OCI-LY1 (cell line): ENCODE measurements around the gene MPDU1.
A peak's percentile ranks its signal among the peaks of the same experiment; 100 is the strongest.

Experiments
- H2AFZ ChIP-seq: fragments of 200-600 bp; sonication (generic), shearing (Covaris generic); 2 replicates; pipeline ENCODE4 v1.6.0; 2014; ENCODE audit warnings: antibody characterized with exemption, mild to moderate bottlenecking, low read length
- H3F3A ChIP-seq: fragments of 200-600 bp; sonication (generic), shearing (Covaris generic); 2 replicates; pipeline ENCODE4 v1.6.0; 2014; ENCODE audit warnings: mild to moderate bottlenecking, antibody characterized with exemption, low read length, moderate library complexity; ENCODE audit not compliant: insufficient read depth
- H3K27ac ChIP-seq: fragments of 200-600 bp; sonication (generic); 2 replicates; pipeline ENCODE4 v1.5.1; 2014; ENCODE audit warnings: low read length, mixed run types, mild to moderate bottlenecking, low read depth; ENCODE audit not compliant: poor library complexity, severe bottlenecking
- H3K27me3 ChIP-seq: fragments of 200-600 bp; sonication (generic); 2 replicates; pipeline ENCODE4 v1.6.0; 2014; ENCODE audit warnings: antibody characterized with exemption, mild to moderate bottlenecking, low read length, moderate library complexity; ENCODE audit not compliant: insufficient read depth
- H3K36me3 ChIP-seq: fragments of 200-600 bp; sonication (generic); 2 replicates; pipeline ENCODE4 v1.6.1; 2014; ENCODE audit warnings: mild to moderate bottlenecking, antibody characterized with exemption, low read length, moderate library complexity, mixed read lengths; ENCODE audit not compliant: insufficient read depth
- H3K4me1 ChIP-seq: fragments of 200-600 bp; sonication (generic); 2 replicates; pipeline ENCODE4 v1.5.1; 2014; ENCODE audit warnings: mild to moderate bottlenecking, low read length, moderate library complexity; ENCODE audit not compliant: insufficient read depth, severe bottlenecking
- H3K4me2 ChIP-seq: fragments of 200-600 bp; sonication (generic), shearing (Covaris generic); 2 replicates; pipeline ENCODE4 v1.6.1; 2014; ENCODE audit warnings: low read length
- H3K4me3 ChIP-seq: fragments of 200-600 bp; sonication (generic); 2 replicates; pipeline ENCODE4 v1.5.1; 2014; ENCODE audit warnings: low read length, low read depth, mild to moderate bottlenecking, mixed read lengths; ENCODE audit not compliant: poor library complexity, severe bottlenecking
- H3K79me2 ChIP-seq: fragments of 200-600 bp; shearing (Covaris generic); 2 replicates; pipeline ENCODE4 v1.6.1; 2016; ENCODE audit warnings: mixed run types, low read length, mixed read lengths; ENCODE audit not compliant: insufficient read depth
- H3K9ac ChIP-seq: fragments of 200-600 bp; sonication (generic), shearing (Covaris generic); 2 replicates; pipeline ENCODE4 v1.6.1; 2014; ENCODE audit warnings: mild to moderate bottlenecking, low read length, mixed read lengths
- H3K9me2 ChIP-seq: fragments of 200-600 bp; sonication (generic), shearing (Covaris generic); 2 replicates; pipeline ENCODE4 v1.6.1; 2014; ENCODE audit warnings: low read depth, mild to moderate bottlenecking, low read length, mixed read lengths
- H3K9me3 ChIP-seq: fragments of 200-600 bp; shearing (Covaris generic); 2 replicates; pipeline ENCODE4 v1.6.1; 2014; ENCODE audit warnings: low read length, mixed read lengths
- H4K20me1 ChIP-seq: fragments of 200-600 bp; sonication (generic), shearing (Covaris generic); 2 replicates; pipeline ENCODE4 v1.6.0; 2016; ENCODE audit warnings: mild to moderate bottlenecking, low read length; ENCODE audit not compliant: insufficient read depth
- CTCF ChIP-seq: fragments of 200-600 bp; sonication (generic), shearing (Covaris generic); IDR thresholded peaks from 2 replicates; pipeline ENCODE4 v1.5.1; 2017; ENCODE audit warnings: mild to moderate bottlenecking, antibody characterized with exemption, low read length, moderate library complexity, mixed read lengths
- EZH2 ChIP-seq: fragments of 200-600 bp; sonication (generic), shearing (Covaris generic); IDR thresholded peaks from 2 replicates; pipeline ENCODE4 v1.8.0; 2017; ENCODE audit warnings: borderline replicate concordance, mixed run types, mild to moderate bottlenecking, antibody characterized with exemption, low read length, moderate library complexity, mixed read lengths

The MPDU1 gene

GRCh38 chr17:7633093-7633492 is 49.4 kb downstream of the MPDU1 start:
- Histone ChIP-seq H3K9me3 (no peaks in the 10 kb centered on the region), H3K36me3 (no peaks in the 10 kb centered on the region), H3K4me3 (no peak overlapping the region), H3F3A (no peaks in the 10 kb centered on the region), H3K79me2 (no peaks in the 10 kb centered on the region), H3K4me2 (no peak overlapping the region), H3K9me2 (no peaks in the 10 kb centered on the region), H2AFZ (no peak overlapping the region), H3K27ac (no peak overlapping the region), H3K27me3 (no peaks in the 10 kb centered on the region), H3K9ac (no peak overlapping the region), H4K20me1 (no peaks in the 10 kb centered on the region), H3K4me1 (no peaks in the 10 kb centered on the region)
- TF ChIP-seq EZH2 (no peak), CTCF (no peak)

DNA sequence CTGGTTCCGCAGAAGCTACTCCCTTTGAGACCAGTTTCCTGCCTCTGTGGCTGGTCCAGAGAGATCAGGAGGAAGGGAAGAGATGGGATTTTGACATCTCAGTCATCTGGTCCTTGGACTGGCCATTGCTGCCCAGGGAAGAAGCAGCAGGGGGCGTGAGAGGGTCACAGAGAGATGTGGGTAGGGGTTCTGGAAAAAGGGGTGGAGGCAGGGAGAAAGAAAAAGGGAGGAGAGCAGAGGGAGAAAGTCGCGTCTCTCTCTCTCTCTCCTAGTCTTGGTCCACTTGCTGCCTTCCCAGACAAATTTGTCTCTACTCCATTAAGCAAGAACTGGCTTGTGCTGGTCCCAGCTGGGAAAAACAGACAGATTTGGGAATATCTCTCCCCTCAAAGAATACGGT is 50.7 kb downstream of the MPDU1 start:
- Histone ChIP-seq H4K20me1 (no peaks in the 10 kb centered on the region), H3K9me3 (no peaks in the 10 kb centered on the region), H2AFZ (no peak overlapping the region), H3K79me2 (no peaks in the 10 kb centered on the region), H3F3A (no peaks in the 10 kb centered on the region), H3K4me1 (no peaks in the 10 kb centered on the region), H3K9me2 (no peaks in the 10 kb centered on the region), H3K27ac (no peak overlapping the region), H3K27me3 (no peaks in the 10 kb centered on the region), H3K9ac (no peak overlapping the region), H3K4me3 (no peak overlapping the region), H3K36me3 (no peaks in the 10 kb centered on the region), H3K4me2 (no peak overlapping the region)
- TF ChIP-seq CTCF (peak; percentile 38; the same call in 1 of the 2 replicates), EZH2 (no peak)

- no peak overlapping the region for H3K9ac ChIP-seq
- H3K4me3 ChIP-seq: no peak overlapping the region
- H3K27ac ChIP-seq: no peak overlapping the region
- H3K79me2 ChIP-seq: no peaks in the 10 kb centered on the region
- no peaks in the 10 kb centered on the region for H3K4me1 ChIP-seq
- TF ChIP-seq CTCF (no peak), EZH2 (no peak)
- H3F3A ChIP-seq: no peaks in the 10 kb centered on the region
- H3K9me3 ChIP-seq: no peaks in the 10 kb centered on the region
- H2AFZ ChIP-seq: no peak overlapping the region
- H3K4me2 ChIP-seq: no peak overlapping the region
- no peaks in the 10 kb centered on the region for H3K36me3 ChIP-seq
- H3K27me3 ChIP-seq: no peaks in the 10 kb centered on the region
- no peaks in the 10 kb centered on the region for H4K20me1 ChIP-seq
- no peaks in the 10 kb centered on the region for H3K9me2 ChIP-seq
Observed at GRCh38 chr17:7636163-7636562, 52.5 kb downstream of the MPDU1 start.
